NCI-H187 treated with DMSO at 0.1 percent for 48 hours (cell line): ENCODE data around the gene DNAJC7.
"Not testable (repeated sequence)": the region's sequence is repeated elsewhere in the genome, so short reads cannot be mapped to it uniquely, and the experiment has no call there.

Experiments
- DNase-seq: peaks from one replicate; lab custom pipeline; 2025; lab: John Stamatoyannopoulos, UW

Gene DNAJC7

GRCh38 chr17:42041619-42042018 is 24.4 kb upstream of the DNAJC7 start:
- DNase-seq: no peak

DNA sequence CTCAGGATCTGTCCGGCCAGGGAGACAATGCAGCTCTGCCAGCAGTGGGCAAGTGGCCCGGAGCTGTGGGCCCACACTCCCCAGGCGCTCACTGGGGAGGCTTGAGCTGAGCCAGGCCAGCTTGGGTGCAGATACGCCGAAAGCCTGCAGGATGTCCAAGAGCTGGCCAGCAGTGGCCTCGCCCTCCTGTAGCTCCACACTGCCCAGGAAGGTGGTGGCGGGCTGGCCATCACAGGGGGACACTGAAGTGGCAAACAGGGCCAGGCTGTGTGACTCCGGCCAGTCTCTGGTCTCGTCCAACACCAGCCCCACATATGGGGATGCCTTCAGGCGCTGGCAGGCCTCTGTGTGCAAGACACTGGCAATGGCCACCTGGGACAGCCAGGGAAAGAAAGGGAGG is 23.6 kb upstream of the DNAJC7 start:
- no peak for DNase-seq

DNA sequence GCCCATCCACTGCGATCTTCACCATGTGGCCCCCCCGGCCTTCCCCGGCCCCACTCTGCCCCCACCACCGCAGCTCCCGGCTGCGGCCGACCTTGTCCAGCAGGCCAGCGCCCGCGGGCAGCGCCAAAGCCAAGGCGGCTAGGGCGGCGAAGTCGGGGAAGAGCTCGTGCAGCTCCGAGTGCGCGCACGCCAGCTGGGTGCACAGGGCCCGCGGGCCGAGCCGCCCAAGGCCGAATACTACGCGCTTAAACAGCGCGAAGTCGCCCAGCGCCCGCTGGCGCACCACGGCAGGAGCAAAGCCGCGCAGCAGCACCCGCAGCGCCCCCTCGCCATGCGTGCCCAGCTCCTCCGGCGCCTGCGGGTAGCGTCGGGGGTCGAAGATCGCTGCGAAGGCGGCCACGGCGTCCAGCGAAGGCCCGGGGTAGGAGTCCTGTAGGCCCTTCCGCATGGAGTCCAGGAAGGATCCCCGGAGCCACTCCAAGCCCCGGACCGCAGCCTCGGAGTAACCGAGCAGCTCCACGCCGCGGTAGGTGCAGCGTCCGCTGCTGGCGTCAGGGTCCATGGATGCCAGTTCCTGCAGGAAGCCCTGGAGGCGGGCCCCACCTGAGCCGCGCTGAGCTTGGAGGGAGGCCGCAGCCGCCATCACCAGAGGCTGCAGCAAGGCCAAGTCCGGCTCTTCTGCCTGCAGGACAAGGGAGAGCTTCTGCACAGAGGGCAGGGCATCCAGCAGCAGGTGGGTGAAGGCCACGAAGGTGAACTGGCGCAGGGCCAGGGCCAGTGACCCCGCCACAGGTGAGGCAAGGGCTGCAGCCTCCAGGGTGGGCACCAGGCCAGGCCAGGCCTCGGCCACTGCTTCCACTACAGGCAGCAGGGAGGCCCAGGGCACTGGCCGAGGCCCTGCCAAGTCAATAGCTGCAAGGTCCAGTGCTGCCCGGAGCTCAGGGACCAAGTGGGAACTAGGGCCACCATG is 22.8 kb upstream of the DNAJC7 start:
- no peak for DNase-seq

GRCh38 chr17:42038221-42038973 is 21.2 kb upstream of the DNAJC7 start:
- DNase-seq: no peak

DNA sequence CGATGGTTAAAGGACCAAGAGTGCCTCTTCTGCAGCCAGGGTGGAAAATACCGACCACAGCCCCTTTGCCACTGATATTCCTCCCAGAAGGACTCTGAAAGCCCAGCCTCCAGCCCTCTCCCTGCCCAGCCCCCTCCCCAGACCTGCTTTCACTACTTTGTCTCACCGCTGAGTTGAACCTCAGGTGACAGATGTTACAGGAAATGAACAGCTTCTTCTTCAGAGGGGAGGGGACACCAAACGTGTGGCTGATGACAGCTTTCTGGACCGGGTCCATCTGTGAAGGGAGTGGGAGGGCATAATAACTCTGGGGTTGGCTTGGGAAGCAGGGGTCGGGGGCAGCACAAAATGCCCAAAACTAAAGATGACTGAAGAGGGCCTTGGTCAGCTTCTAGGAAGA is 16.8 kb upstream of the DNAJC7 start:
- no peak for DNase-seq

GRCh38 chr17:42031584-42031983 is 14.3 kb upstream of the DNAJC7 start:
- DNase-seq: no peak

DNA sequence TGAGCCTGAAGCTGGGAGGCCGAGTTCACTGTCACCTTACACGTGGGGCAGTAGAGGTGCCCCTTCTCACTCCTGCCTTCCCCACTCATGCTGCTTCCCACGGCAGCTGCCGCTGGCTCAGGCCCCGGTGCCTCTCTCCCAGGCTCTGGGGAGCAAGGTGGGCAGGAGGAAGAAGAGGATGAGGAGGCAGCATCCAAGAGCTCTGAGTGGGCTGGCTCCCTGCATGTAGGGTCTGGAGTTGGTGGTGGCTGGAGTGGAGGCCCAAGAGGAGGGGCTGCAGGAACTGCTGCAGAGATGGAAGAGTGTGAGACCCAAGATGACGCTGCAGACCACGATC is 11.5 kb upstream of the DNAJC7 start:
- no peak for DNase-seq

GRCh38 chr17:42027961-42028790 is 10.9 kb upstream of the DNAJC7 start:
- DNase-seq: no peak

- no peak for DNase-seq
Measured at GRCh38 chr17:42027590-42027889, 10.3 kb upstream of the DNAJC7 start.

- DNase-seq: no peak
Measured at GRCh38 chr17:42026857-42027589, 9.8 kb upstream of the DNAJC7 start.

- DNase-seq: no peak
Measured at GRCh38 chr17:42025936-42026335, 8.7 kb upstream of the DNAJC7 start.

- DNase-seq: no peak
Measured at GRCh38 chr17:42025191-42025579, 7.9 kb upstream of the DNAJC7 start.

DNA sequence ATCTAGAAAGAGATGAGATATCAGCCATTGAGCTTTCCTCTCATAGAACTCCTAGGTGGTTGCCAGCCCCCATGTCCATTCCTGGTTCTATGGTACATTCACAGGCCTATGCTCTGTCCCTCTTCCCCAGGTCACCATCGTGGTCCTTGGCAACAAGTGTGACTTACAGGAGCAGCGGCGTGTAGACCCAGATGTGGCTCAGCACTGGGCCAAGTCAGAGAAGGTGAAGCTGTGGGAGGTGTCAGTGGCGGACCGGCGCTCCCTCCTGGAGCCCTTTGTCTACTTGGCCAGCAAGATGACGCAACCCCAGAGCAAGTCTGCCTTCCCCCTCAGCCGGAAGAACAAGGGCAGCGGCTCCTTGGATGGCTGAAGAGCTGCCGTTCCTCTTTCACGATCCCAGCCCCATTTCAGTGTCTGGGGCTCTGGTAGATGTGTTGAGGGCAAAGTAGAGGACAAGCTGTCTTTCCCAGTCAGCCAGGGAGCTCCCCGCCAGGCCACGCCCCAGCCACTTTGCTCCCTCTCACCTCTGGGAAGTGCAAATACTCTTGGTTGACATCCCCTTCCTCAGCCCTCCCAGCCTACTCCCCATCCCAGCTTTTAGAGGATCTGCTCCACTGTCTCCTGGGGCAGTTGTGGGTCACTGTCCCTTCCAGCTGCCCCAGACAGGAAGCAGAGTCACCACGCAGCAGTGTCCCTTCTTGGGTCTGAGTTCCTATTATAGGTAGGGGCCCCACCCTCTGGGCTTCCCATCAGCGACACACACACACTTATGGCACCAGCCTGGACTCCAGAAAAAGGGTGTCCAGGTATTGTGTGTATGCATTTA is 6.5 kb upstream of the DNAJC7 start:
- DNase-seq: no peak

DNA sequence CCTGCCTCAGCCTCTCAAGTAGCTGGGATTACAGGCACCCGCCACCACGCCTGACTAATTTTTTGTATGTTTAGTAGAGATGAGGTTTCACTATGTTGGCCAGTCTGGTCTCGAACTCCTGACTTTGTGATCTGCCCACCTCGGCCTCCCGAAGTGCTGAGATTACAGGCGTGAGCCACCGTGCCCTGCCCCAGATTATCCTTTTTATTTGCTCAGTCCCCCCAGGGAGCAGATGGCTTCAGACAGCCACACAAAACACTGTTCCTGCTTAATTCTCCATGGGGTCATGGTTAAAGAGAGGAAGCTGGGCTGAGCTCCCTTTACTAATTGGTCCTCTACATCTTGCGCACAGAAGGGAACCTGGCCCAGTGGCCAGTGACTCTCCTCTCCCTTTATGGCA is 3.6 kb upstream of the DNAJC7 start:
- not testable (repeated sequence) for DNase-seq

- peak; percentile 55 for DNase-seq
Measured at GRCh38 chr17:42019509-42020404, 2.5 kb upstream of the DNAJC7 start, which contains the start of gene NKIRAS2. NKIRAS2 (plus strand) TSS chr17:42020090; CDS start chr17:42021578, 1,488 bp downstream.

DNA sequence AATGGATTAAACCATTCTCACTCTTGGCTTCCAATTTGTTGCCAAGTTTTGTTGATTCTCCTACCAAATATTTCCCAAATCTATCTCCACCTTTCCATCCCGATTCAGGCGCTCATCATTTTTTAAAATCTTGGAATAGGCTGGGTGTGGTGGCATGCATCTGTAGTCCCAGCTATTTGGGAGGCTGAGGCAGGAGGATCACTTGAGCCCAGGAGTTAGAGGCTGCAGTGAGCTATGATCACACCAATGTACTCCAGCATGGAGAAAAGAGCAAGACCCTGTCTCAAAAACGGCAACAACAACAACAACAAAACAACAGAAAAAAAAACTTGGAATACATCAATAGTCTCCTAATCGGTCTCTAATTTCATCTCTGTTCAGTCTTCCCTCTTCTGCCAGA is 1.7 kb upstream of the DNAJC7 start:
- no peak for DNase-seq

DNA sequence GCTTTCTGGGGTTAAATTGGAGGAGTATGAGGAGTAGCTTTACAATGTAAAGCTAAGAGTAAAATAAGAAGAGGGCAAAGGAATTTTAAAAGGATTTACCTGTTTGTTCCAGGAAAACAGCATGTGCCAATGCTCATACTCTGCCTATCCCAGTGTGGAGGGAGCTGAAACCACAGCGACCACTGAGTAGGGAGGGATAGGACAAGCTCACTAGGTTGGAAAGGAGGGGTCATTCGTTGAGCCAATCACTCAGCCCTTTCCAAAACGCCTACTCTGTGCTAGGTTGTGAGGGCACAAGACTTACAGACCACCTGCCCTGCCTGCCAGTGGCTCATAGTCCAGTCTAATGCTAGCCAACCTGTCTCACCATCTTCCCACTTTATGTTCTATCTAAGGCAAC is 1.1 kb upstream of the DNAJC7 start:
- no peak for DNase-seq

- no peak for DNase-seq
Measured at GRCh38 chr17:42017866-42018200, 594 bp upstream of the DNAJC7 start.

GRCh38 chr17:42016411-42016831 is 818 bp downstream of the DNAJC7 start:
- no peak for DNase-seq

DNA sequence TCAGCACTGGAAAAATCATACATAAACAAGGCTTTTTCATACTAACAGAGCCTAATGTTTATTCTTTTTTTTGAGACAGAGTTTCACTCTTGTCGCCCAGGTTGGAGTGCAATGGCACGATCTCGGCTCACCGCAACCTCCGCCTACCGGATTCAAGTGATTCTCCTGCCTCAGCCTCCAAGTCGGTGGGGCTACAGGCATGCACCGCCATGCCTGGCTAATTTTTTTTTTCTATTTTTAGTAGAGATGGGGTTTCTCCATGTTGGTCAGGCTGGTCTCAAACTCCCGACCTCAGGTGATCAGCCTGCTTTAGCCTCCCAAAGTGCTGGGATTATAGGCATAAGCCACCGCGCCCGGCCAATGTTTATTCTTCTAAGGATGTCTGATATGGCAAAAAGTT is 3.5 kb downstream of the DNAJC7 start:
- DNase-seq: not testable (repeated sequence)
